Calu3 (cell line): ENCODE measurements around the gene UGT1A7. TPM values are rescaled to one million over a fixed set of nuclear protein-coding genes. Genes with fewer than 3 reads are reported as not detected.

ENCODE experiments used
- BruUV-seq: library from RNA; stranded (reverse); fragments of 400-500 nt; replicated peaks from 2 replicates; lab custom pipeline; 2021; lab: Mats Ljungman, UMichigan
- CTCF ChIA-PET: fragments of 300-600 bp; sonication (Branson Sonifier 250); formaldehyde crosslinking; loops from one replicate; lab custom pipeline; 2022; ENCODE audit warnings: antibody characterized with exemption; lab: Charles Lee
- DNase-seq: peaks from one replicate; pipeline ENCODE4 v3.0.0; 2022
- H3K27ac Mint-ChIP-seq: one replicate; pipeline ENCODE4 v1.8.0; 2022; ENCODE audit warnings: mixed read lengths; ENCODE audit not compliant: unreplicated experiment
- H3K27me3 Mint-ChIP-seq: one replicate; pipeline ENCODE4 v1.8.0; 2022; ENCODE audit warnings: mixed read lengths; ENCODE audit not compliant: unreplicated experiment
- H3K36me3 Mint-ChIP-seq: one replicate; pipeline ENCODE4 v1.8.0; 2022; ENCODE audit warnings: mild to moderate bottlenecking, moderate library complexity, mixed read lengths; ENCODE audit not compliant: insufficient read depth, unreplicated experiment
- H3K4me1 Mint-ChIP-seq: one replicate; pipeline ENCODE4 v1.8.0; 2022; ENCODE audit warnings: mild to moderate bottlenecking, low read depth, mixed read lengths; ENCODE audit not compliant: unreplicated experiment
- H3K4me3 Mint-ChIP-seq: one replicate; pipeline ENCODE4 v1.8.0; 2022; ENCODE audit warnings: mild to moderate bottlenecking, low read depth, moderate library complexity, mixed read lengths; ENCODE audit not compliant: unreplicated experiment
- H3K9me3 Mint-ChIP-seq: one replicate; pipeline ENCODE4 v1.8.0; 2022; ENCODE audit warnings: low read depth, mixed read lengths; ENCODE audit not compliant: unreplicated experiment
- intact Hi-C: fragments of 100-400 bp; cut with micrococcal nuclease; formaldehyde crosslinking; loops from one replicate; pipeline ENCODE4 v1.10.0; 2022; ENCODE audit not compliant: unreplicated experiment
- total RNA-seq: library from RNA; stranded (reverse); gene quantifications from 2 replicates; pipeline ENCODE4 v1.2.3, GENCODE V29; 2022
- TF ChIP-seq, protein P1 (sequence below): fragments of 200-600 bp; IDR thresholded peaks from one replicate; pipeline ENCODE4 v1.8.0; 2022; ENCODE audit warnings: antibody characterized with exemption; ENCODE audit not compliant: unreplicated experiment

UGT1A7 gene
- total RNA-seq, 1 experiment from 2014 or later = 7.2 TPM

DNA sequence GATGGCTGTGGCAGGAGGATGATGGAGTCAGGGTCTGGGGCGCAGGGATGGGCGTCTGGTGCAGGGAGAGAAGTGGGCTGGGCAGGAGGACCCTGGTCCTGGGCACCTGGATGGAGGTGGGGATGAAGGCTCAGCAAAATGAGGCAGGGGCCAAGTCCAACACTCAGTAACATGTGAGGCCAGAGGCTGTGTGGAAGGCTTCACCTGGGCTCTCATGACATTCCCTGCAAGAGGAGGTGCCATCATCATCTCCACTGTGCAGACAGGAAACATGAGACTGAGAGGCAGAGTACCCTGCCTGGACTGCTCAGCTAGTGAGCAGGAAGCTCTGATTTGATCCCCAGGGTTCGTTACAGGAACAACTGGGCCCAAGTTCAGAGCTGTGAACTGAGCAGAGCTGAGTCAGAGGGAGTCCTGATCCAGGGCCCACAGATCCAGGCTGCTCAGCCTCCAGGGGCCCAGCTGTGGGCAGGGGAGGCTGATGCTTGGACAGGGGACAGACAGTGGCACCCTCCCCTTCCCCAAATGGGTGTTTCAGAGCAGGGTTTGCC, 135.7 kb downstream of the UGT1A7 start:
- Mint-ChIP-seq H3K4me1 (no peaks in the 10 kb centered on the region), H3K27ac (no peak overlapping the region), H3K4me3 (no peak overlapping the region), H3K9me3 (no peaks in the 10 kb centered on the region), H3K27me3 (peaks cover 24% of the 10 kb centered on the region), H3K36me3 (peaks cover 5% of the 10 kb centered on the region)
- TF ChIP-seq, protein P1, sequence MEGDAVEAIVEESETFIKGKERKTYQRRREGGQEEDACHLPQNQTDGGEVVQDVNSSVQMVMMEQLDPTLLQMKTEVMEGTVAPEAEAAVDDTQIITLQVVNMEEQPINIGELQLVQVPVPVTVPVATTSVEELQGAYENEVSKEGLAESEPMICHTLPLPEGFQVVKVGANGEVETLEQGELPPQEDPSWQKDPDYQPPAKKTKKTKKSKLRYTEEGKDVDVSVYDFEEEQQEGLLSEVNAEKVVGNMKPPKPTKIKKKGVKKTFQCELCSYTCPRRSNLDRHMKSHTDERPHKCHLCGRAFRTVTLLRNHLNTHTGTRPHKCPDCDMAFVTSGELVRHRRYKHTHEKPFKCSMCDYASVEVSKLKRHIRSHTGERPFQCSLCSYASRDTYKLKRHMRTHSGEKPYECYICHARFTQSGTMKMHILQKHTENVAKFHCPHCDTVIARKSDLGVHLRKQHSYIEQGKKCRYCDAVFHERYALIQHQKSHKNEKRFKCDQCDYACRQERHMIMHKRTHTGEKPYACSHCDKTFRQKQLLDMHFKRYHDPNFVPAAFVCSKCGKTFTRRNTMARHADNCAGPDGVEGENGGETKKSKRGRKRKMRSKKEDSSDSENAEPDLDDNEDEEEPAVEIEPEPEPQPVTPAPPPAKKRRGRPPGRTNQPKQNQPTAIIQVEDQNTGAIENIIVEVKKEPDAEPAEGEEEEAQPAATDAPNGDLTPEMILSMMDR = no peak
- CTCF ChIA-PET = no interaction called here
- DNase-seq = no peak
- intact Hi-C loops = no loop called here
- no TSS peak for BruUV-seq

- H3K4me1 Mint-ChIP-seq = no peaks in the 10 kb centered on the region
- no peak overlapping the region for H3K4me3 Mint-ChIP-seq
- BruUV-seq = no TSS peak
- no peak overlapping the region for H3K27ac Mint-ChIP-seq
- H3K9me3 Mint-ChIP-seq = no peaks in the 10 kb centered on the region
- DNase-seq = no peak
- intact Hi-C loops = no loop called here
- H3K36me3 Mint-ChIP-seq = peaks cover 5% of the 10 kb centered on the region
- H3K27me3 Mint-ChIP-seq = peaks cover 20% of the 10 kb centered on the region
- CTCF ChIA-PET = no interaction called here
- TF ChIP-seq, protein P1 = no peak
These were observed 136.4 kb downstream of the UGT1A7 start for GRCh38 chr2:233817995-233818638.

DNA sequence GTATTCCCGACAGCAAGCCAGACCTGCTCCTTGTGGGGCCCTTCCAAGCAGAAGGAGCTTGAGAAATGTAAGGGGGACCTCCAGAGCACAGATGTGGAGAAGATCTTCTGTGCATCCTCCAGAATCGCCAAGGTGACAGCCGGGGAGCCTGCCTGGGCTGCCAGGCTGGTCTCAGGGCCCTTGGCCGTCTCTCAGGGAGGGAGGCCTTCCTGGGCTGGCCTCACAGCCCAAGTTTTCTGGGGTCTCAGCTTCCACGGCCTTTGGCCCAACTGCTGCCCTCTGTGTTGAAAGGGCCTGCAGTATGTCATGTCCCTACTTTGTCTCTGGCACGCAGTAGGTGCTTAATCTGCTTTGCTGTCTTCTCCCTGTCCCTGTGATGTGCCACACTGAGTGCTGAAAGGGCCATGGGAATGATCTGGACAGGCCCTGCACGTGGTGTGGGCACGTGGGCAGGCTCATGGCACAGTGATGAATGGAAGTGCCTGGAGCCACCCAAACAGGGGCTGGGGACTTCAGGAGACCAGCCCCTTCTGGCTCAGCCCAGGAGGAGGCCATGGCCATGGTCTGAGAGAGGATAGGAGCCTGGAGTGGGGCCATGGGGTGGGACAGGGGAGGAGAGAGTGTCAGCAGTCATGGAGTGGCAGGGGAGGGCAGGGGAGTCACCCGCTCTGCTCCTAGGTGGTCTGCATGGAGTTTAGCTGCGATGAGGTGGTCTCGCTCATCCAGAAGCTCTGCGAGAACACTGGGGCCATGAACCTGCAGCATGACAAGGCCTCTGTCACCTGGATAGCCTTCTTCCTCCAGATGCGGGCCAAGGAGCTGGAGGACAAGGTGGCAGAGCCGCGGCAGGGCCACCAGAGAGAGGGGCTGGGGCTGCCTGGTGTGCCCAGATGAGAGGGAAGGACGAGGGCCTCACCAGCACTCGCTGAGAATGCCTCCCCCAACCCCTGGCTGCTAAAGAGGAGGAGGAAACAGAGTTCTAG, 137.2 kb downstream of the UGT1A7 start:
- Mint-ChIP-seq H3K27me3 (peaks cover 20% of the 10 kb centered on the region), H3K36me3 (peaks cover 5% of the 10 kb centered on the region), H3K27ac (no peak overlapping the region), H3K4me3 (no peak overlapping the region), H3K4me1 (no peaks in the 10 kb centered on the region), H3K9me3 (no peaks in the 10 kb centered on the region)
- no TSS peak for BruUV-seq
- intact Hi-C loops = no loop called here
- no peak for DNase-seq
- TF ChIP-seq, protein P1 = no peak
- CTCF ChIA-PET = no interaction called here

DNA sequence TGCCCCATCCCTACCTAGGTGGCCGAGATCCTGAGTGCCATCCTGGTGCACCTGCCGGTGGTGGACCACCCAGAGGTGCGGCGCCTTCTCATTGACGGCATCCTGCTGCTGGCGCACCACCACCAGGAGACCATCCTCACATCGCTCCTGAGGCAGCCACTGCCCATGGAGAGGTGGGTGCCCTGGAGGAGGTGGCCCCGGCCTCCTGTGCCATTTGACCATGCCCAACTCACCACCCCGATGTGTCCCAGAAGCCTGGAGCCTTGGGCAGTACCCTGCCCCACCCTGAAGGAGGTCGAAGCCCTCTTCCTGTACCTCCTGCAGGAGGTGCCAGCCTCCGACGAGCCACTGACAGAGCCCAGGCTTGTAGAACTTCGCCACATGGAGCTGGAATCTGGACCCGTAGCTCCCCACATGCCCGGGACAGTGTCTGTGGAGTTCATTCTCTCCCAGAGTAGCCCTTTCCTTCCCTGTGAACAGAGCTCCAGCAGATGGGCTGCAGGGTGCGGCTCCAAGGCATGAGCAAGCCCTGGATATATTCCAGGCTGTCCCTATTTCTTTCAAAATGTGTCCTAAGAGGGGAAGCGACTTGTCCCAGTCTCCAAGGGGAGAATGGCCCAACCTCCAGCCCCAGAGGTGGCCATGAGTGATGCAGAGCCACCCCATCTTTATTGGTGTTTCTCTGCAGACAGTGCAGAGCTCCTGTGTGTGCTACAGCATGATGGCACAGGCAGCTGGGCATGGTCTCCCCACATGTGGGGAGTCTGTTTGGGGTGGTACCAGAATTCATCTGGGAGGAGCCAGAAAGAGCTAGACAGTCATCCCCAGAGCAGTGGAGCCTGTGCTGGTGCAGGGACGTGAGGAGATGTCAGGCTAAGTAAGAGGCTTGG, 138.4 kb downstream of the UGT1A7 start:
- H3K9me3 Mint-ChIP-seq = no peaks in the 10 kb centered on the region
- no peak overlapping the region for H3K4me3 Mint-ChIP-seq
- H3K36me3 Mint-ChIP-seq = peaks cover 5% of the 10 kb centered on the region
- TF ChIP-seq, protein P1 = no peak
- BruUV-seq = no TSS peak
- no peak for DNase-seq
- no peaks in the 10 kb centered on the region for H3K4me1 Mint-ChIP-seq
- intact Hi-C loops = no loop called here
- H3K27ac Mint-ChIP-seq = no peak overlapping the region
- CTCF ChIA-PET = interaction anchor here (1.3 kb wide), 1 partner anchor 12 kb away, joined by 4 read pairs; no protein-coding TSS in a partner anchor
- H3K27me3 Mint-ChIP-seq = peaks cover 20% of the 10 kb centered on the region
